Measurements from ENCODE around the gene RNF26.

DNA sequence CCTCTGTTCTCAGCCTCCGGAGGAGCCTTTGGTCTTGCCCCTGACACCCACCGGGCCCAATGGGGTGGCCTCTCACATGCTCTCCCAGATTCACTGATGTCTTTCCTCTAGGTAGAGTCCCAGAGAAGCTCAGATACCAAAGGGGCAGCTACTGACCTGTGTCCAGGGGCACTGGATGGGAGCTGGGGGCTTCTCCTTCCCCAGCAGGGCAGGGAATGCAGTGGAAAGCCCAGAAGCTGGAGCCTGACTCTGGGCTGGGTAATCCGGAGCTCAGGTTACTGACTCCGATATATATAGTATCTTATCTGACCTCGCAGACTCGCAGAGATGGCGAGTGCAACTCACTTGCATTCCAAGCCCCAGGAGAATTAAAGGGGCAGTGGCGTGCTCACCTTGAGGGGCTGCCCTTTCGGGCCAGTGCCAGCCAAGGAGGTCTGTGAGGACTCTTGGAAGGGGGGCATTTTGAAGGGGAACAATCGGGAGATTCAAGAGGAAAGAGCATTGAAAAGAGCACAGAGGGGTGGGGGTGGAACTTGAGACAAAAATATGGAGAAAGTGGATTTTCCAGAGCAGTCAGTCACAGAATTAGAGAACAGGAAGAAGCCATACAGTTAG, 44.6 kb downstream of the RNF26 start:
- TF ChIP-seq, protein P1, sequence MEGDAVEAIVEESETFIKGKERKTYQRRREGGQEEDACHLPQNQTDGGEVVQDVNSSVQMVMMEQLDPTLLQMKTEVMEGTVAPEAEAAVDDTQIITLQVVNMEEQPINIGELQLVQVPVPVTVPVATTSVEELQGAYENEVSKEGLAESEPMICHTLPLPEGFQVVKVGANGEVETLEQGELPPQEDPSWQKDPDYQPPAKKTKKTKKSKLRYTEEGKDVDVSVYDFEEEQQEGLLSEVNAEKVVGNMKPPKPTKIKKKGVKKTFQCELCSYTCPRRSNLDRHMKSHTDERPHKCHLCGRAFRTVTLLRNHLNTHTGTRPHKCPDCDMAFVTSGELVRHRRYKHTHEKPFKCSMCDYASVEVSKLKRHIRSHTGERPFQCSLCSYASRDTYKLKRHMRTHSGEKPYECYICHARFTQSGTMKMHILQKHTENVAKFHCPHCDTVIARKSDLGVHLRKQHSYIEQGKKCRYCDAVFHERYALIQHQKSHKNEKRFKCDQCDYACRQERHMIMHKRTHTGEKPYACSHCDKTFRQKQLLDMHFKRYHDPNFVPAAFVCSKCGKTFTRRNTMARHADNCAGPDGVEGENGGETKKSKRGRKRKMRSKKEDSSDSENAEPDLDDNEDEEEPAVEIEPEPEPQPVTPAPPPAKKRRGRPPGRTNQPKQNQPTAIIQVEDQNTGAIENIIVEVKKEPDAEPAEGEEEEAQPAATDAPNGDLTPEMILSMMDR (conservative IDR thresholded peaks at IDR 0.05) = no peak
- no peak for TF ChIP-seq EZH2 (IDR thresholded peaks at IDR 0.05; ENCODE audit: low read depth)

All from PC-9 (cell line).